ENCODE measurements around the gene GNG8.

Gene GNG8

DNA sequence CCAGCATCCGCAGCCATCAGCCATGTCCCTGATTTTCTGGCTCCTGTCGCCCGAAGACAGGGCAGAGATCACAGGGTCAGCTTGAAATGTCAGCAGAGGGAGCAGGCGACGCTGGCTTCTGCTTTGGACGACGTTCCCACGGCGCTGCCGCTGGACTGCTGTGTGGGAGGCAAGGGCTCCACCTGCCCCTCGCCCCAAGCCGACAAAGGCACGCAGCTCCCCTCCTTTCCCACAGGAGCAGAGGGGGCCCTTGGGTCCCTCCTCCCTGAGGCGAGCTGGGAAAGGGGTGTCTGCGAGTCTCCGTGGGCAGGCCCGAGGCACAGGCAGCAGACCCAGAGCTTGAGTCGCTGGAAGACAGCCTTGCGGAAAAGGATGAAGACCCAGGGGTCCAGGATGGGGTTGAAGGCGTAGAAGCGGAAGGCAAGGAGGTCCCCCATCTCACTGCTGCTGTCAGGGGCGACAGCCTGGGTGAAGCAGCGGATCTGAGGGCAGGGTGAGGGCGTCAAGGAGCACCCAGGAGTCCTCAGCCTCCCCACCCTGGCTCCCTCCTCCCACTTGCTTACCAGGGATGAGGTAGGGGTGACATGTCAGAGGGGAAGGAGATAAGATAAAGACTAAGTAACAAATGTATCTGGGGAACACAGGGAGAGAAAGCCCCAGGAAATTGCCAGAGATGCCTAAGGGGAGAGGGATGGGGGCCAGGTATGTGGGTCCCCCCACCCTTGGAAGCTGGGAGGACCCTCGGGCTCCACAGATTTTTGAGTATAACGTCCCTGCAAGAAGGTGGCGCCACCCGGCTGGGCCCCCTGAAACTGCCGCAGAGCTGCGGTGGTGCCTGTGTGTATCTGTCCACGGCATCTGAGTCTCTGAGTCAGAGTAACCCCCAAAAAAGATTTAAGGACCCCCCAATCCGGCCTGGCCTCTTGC lies 14.5 kb downstream of the GNG8 start:
- H3K4me1 Mint-ChIP-seq (ENCODE audit: low read depth in 2 of 2): peaks cover 4 to 7% of the 10 kb centered on the region in 2 donors
- H3K27ac Mint-ChIP-seq: no peak overlapping the region
- H3K27me3 Mint-ChIP-seq: peaks cover 23 to 46% of the 10 kb centered on the region in 2 donors
- H3K36me3 Mint-ChIP-seq (ENCODE audit: insufficient read depth): no peaks in the 10 kb centered on the region
- no peak overlapping the region for H3K4me3 Mint-ChIP-seq
- ATAC-seq (replicated peaks): no peak
- DNase-seq: no peak
- no peaks in the 10 kb centered on the region for H3K9me3 Mint-ChIP-seq

DNA sequence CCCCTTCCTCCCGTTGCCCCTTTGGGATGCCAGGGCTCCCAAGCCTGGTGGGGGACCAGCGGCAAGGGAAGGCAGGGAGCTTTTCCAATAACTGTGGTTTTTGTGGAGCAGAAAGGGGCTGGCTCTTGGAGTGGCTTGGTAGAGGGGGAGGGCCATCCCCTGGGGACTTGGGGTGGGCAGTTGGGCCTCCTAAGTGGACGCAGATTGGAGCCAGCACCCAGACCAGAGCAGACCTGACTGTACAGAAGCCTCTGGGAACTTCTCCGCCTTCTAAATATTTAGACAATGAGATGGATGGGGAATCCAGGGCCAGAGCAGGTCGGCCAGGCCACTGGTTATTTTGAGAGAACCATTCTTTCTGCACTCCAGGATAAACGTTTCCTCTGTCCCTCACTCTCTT lies 15.3 kb downstream of the GNG8 start:
- H3K27me3 Mint-ChIP-seq: peaks cover 23 to 41% of the 10 kb centered on the region in 2 donors
- DNase-seq (no peak), ATAC-seq (replicated peaks) (no peak)
- peaks cover 4 to 7% of the 10 kb centered on the region in 2 donors for H3K4me1 Mint-ChIP-seq (ENCODE audit: low read depth in 2 of 2)
- H3K9me3 Mint-ChIP-seq: no peaks in the 10 kb centered on the region
- no peak overlapping the region for H3K4me3 Mint-ChIP-seq
- no peaks in the 10 kb centered on the region for H3K36me3 Mint-ChIP-seq (ENCODE audit: insufficient read depth)
- no peak overlapping the region for H3K27ac Mint-ChIP-seq

DNA sequence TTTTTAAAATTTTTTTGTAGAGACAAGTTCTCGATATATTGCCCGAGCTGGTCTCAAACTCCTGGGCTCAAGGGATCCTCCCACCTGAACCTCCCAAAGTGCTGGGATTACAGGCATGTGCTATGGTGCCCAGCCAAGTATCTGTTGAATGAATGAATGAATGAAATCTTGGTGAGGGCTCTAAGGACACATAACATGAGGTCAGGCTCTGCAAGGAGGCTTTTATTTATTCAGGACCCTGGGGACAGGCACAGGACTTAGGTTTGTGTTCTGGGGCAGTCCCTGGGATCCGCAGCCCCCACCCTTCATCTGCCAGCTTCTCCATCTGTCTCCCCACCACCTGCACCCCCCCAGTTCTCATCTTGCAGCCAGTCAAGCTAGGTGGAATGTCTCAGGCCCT lies 15.7 kb downstream of the GNG8 start:
- Mint-ChIP-seq H3K4me1 (ENCODE audit: low read depth in 2 of 2) (peaks cover 4 to 7% of the 10 kb centered on the region in 2 donors), H3K27ac (no peak overlapping the region), H3K9me3 (no peaks in the 10 kb centered on the region), H3K4me3 (no peak overlapping the region), H3K36me3 (ENCODE audit: insufficient read depth) (no peaks in the 10 kb centered on the region), H3K27me3 (peaks cover 20 to 37% of the 10 kb centered on the region in 2 donors)
- no peak for ATAC-seq (replicated peaks)
- DNase-seq: no peak

DNA sequence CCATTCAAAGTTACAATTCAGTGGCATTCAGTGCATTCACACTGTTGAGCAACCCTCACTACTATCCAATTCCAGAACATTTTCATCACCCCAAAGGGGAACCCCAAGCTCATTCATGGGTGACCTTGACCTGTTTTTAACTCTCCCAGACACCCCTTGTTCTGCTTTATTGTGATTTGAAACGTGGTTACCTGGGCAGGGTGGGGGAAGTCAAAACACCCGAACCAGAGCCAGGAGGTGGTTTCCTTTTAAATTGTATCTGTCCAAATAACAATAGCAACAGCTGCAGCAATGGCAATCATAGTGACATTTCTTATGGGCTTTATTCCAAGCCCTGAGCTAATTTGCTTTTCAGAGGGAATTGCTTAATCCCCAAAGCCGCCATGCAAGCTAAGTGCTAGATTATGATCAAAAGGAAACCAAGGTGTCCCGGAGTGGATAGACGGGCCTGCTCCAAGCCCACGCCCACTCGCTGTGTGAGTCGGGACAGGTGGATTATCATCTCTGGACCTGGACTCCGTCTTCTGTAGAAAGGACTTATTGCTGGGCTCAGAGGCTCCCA lies 17.3 kb downstream of the GNG8 start:
- ATAC-seq (replicated peaks): peak; percentile 44
- H3K4me1 Mint-ChIP-seq (ENCODE audit: low read depth in 2 of 2): peaks cover 9 to 13% of the 10 kb centered on the region in 2 donors
- H3K27me3 Mint-ChIP-seq: peaks cover 8 to 26% of the 10 kb centered on the region in 2 donors
- no peaks in the 10 kb centered on the region for H3K9me3 Mint-ChIP-seq
- no peak for DNase-seq
- no peaks in the 10 kb centered on the region for H3K36me3 Mint-ChIP-seq (ENCODE audit: insufficient read depth)
- H3K4me3 Mint-ChIP-seq: no peak overlapping the region
- H3K27ac Mint-ChIP-seq: no peak overlapping the region

DNA sequence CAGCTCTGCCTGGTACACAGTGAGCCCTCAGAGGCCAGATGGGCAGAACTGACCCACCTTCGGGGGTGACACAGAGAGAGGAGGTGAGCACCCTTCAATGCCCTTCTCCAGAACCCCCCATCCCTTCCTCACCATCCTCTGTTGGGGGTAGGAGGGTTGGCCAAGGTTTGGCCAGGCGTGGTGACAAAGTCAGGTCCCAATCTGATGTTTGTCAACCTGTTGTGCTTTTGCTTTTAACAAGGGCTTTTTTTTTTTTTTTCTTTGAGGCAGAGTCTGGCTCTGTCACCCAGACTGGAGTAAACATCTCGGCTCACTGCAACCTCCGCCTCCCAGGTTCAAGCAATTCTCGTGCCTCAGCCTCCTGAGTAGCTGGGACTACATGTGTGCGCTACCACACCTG lies 18.4 kb downstream of the GNG8 start:
- Mint-ChIP-seq H3K9me3 (no peaks in the 10 kb centered on the region), H3K4me1 (ENCODE audit: low read depth in 2 of 2) (peaks cover 10 to 15% of the 10 kb centered on the region in 2 donors), H3K4me3 (no peak overlapping the region), H3K36me3 (ENCODE audit: insufficient read depth) (no peaks in the 10 kb centered on the region), H3K27ac (no peak overlapping the region), H3K27me3 (peaks cover 8 to 26% of the 10 kb centered on the region in 2 donors)
- ATAC-seq (replicated peaks) (no peak), DNase-seq (no peak)

DNA sequence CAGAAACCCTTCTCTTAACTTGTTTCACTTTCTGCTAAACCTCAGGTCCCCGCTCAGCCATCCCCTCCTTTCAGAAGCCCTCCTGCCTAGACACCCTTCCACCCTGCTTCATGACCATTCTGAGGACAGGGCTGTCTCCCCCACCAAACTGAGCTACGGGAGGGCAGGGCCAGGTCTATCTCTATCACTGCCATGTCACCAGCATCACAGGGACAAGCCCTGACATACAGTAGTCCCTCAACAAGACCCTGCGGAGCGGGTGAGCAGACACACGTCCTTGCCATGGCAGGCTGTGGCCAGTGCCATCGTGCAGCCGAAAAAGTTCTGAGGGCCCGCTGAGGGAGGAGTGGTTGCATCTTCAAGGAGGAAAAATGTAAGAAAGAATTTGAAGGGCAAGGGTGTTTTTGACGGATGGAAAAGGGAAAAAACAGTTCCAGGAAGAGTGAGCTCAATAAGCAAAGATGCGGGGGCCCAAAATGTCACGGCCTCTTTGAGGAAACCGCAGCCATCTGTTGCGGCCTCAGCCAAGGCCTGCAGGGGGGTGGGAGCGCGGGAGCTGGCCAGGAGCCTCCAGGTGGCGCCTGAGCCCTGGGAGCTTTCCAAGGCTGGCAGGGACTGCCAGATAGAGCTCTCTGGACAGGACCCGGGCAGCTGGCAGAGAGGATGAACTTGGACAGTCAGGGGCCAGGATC lies 19.2 kb downstream of the GNG8 start:
- ATAC-seq (replicated peaks): no peak
- peak overlapping the region in 1 of 2 donors; percentile 5 for H3K27ac Mint-ChIP-seq
- H3K9me3 Mint-ChIP-seq: no peaks in the 10 kb centered on the region
- no peaks in the 10 kb centered on the region for H3K36me3 Mint-ChIP-seq (ENCODE audit: insufficient read depth)
- peaks cover 18 to 23% of the 10 kb centered on the region in 2 donors for H3K4me1 Mint-ChIP-seq (ENCODE audit: low read depth in 2 of 2)
- no peak overlapping the region for H3K4me3 Mint-ChIP-seq
- peaks cover 7 to 19% of the 10 kb centered on the region in 2 donors for H3K27me3 Mint-ChIP-seq
- DNase-seq: no peak

DNA sequence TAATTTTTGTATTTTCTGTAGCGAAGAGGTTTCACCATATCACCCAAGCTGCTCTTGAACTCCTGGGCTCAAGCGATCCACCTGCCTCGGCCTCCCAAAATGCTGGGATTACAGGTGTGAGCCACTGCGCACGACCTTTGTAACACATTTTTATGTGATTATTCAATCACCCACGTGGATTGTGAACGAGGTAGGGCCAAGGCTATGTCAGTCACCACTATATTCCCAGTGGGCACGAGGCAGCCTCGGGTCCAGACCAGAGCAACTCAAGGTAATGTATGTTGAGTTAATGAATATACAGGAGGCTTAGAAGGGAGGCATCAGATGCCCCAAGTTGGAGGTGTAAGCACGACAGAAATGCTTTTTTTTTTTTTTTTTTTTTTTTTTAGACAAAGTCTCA lies 20.0 kb downstream of the GNG8 start:
- H3K4me1 Mint-ChIP-seq (ENCODE audit: low read depth in 2 of 2): peaks cover 26 to 31% of the 10 kb centered on the region in 2 donors
- peaks cover 0 to 11% of the 10 kb centered on the region in 2 donors for H3K27me3 Mint-ChIP-seq
- H3K36me3 Mint-ChIP-seq (ENCODE audit: insufficient read depth): no peaks in the 10 kb centered on the region

DNA sequence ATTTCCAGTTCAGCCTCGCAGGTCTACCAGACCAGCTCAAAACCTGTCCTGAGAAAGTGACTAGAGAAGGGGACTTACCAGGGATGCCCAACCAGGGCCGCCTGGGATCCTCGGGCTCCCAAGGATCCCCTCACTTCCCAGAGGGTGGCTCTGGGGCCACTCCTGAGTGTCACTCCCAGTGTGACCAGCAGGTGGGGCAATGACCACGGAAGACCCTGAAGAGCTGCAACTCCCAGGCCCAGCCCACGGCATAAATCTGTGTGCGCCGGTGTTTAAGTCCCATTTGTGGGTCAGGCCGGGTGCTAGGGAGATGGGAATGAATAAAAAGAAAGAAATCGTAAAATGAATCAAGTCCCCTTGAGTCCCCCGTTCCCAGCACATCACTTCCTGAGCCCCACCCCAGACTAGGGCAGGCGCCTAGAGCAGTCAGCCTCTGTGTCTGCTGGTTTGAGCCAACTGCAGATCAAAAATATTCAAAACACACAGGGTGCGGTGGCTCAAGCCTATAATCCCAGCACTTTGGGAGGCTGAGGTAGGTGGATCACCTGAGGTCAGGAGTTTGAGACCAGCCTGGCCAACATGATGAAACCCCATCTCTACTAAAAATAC lies 21.8 kb downstream of the GNG8 start:
- ATAC-seq (replicated peaks) (peak; percentile 72), DNase-seq (peak; percentile 75 to 80 (median 78))
- Mint-ChIP-seq H3K36me3 (ENCODE audit: insufficient read depth) (peaks cover 14% of the 10 kb centered on the region), H3K9me3 (no peaks in the 10 kb centered on the region), H3K4me1 (ENCODE audit: low read depth in 2 of 2) (peaks cover 33 to 34% of the 10 kb centered on the region in 2 donors), H3K27me3 (peaks cover 0 to 10% of the 10 kb centered on the region in 2 donors), H3K4me3 (peak overlapping the region in 1 of 2 donors; percentile 14), H3K27ac (peak overlapping the region in 1 of 2 donors; percentile 59)

More for the DNA sequence above, 20.0 kb downstream of the GNG8 start:
- DNase-seq: no peak
- H3K4me3 Mint-ChIP-seq: no peak overlapping the region
- H3K9me3 Mint-ChIP-seq: no peaks in the 10 kb centered on the region
- no peak for ATAC-seq (replicated peaks)
- H3K27ac Mint-ChIP-seq: no peak overlapping the region

DNA sequence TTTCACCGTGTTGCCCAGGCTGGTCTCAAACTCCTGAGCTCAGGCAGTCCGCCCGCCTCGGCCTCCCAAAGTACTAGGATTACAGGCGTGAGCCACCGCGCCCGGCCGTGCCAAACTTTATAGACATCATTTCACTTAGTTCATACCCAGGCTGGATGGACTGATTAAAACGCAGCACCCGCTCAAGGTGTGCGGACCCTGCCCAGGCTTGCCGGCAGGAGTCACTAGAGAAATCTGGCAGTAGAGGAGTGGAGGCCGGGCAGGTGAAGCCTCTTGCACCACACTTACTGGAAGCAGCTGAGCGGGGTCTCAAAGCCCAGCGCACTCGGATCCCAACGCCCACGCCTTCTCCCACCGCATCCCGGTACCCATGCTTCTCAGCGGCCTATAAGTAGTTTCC lies 22.5 kb downstream of the GNG8 start:
- peak overlapping the region in 1 of 2 donors; percentile 59 for H3K27ac Mint-ChIP-seq
- peaks cover 0 to 10% of the 10 kb centered on the region in 2 donors for H3K27me3 Mint-ChIP-seq
- DNase-seq: no peak
- H3K9me3 Mint-ChIP-seq: no peaks in the 10 kb centered on the region
- peaks cover 19% of the 10 kb centered on the region for H3K36me3 Mint-ChIP-seq (ENCODE audit: insufficient read depth)
- H3K4me3 Mint-ChIP-seq: no peak overlapping the region
- no peak for ATAC-seq (replicated peaks)
- H3K4me1 Mint-ChIP-seq (ENCODE audit: low read depth in 2 of 2): peaks cover 36 to 37% of the 10 kb centered on the region in 2 donors

DNA sequence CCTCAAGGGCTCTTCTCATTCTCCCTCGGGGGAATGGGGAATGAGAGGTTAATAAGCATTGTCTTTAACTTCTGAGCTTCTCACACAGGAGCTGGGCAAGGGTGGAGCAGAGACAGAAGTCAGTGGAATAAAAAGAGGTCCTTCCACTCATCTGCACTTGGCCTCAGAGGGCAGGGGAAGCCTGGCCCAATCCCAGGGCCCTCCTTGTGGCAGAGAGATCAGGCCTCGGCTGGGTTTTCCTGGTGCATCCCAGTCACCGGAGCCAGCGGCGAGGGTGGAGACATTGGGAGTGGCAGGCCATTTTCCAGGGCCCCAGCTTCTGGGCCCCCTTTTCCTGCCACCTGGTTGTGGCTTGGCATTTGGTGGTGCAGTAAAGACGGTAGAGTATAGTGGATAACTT lies 24.2 kb downstream of the GNG8 start:
- peak overlapping the region; percentile 85 to 89 for H3K27ac Mint-ChIP-seq
- H3K27me3 Mint-ChIP-seq: peaks cover 0 to 6% of the 10 kb centered on the region in 2 donors
- no peak for ATAC-seq (replicated peaks)
- DNase-seq: no peak
- no peaks in the 10 kb centered on the region for H3K9me3 Mint-ChIP-seq
- peaks cover 35 to 37% of the 10 kb centered on the region in 2 donors for H3K4me1 Mint-ChIP-seq (ENCODE audit: low read depth in 2 of 2)
- H3K36me3 Mint-ChIP-seq (ENCODE audit: insufficient read depth): peaks cover 31% of the 10 kb centered on the region
- peak overlapping the region; percentile 40 to 71 for H3K4me3 Mint-ChIP-seq

DNA sequence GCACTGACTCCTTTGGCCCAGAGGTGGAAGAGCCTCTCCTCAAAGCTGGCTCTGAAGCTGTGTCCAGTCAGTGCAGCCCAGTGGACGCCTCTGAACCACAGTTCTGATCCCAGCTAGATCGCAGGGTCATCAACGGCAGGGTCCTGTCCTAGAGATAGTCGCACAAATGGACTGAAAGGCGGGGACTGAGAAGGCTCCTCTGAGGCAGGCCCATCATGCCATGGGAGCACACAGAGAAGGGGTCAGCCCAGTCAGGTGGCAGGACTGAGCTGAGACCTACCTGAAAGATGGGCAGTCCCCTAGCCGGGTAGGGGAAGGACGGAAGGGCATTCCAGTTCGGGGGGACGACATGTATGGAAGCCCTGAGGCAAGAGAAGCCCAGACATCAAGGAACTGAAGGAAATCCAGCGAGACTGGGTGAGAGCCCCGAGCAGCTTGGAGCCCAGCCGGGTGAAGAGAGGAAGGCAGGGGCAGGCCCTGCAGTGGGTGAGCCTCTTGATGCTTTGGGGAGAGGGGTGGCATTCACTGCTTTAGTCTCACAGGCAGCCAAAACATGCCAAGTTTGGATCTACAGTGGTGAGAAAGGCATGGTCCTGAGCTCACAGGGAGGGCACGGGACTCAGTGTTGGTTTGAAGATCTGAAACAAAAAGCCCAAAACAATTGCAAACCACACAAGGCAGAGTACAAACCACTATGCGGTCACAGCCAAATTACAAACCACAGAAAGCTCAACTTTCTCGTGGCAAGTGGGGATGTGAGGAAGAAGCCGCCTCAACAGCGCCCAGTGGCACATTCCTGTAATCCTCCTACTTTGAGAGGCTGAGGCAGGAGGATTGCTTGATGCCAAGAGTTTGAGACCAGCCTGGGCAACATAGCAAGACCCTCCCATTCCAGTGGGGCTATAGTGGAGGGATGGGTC lies 24.9 kb downstream of the GNG8 start:
- peaks cover 32% of the 10 kb centered on the region for H3K36me3 Mint-ChIP-seq (ENCODE audit: insufficient read depth)
- peaks cover 36% of the 10 kb centered on the region in 2 donors for H3K4me1 Mint-ChIP-seq (ENCODE audit: low read depth in 2 of 2)
- ATAC-seq (replicated peaks) (peak; percentile 35), DNase-seq (no peak)
- peak overlapping the region; percentile 85 to 89 for H3K27ac Mint-ChIP-seq
- H3K4me3 Mint-ChIP-seq: peak overlapping the region; percentile 40 to 71
- H3K27me3 Mint-ChIP-seq: no peaks in the 10 kb centered on the region
- no peaks in the 10 kb centered on the region for H3K9me3 Mint-ChIP-seq

DNA sequence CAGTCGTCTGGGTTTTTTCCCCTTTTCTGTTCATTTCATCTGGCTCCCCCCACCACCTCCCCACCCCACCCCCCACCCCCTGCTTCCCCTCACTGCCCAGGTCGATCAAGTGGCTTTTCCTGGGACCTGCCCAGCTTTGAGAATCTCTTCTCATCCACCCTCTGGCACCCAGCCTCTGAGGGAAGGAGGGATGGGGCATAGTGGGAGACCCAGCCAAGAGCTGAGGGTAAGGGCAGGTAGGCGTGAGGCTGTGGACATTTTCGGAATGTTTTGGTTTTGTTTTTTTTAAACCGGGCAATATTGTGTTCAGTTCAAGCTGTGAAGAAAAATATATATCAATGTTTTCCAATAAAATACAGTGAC lies 25.6 kb downstream of the GNG8 start:
- peaks cover 37% of the 10 kb centered on the region for H3K36me3 Mint-ChIP-seq (ENCODE audit: insufficient read depth)
- peak overlapping the region in 1 of 2 donors; percentile 40 for H3K4me3 Mint-ChIP-seq
- H3K27me3 Mint-ChIP-seq: no peaks in the 10 kb centered on the region
- ATAC-seq (replicated peaks) (no peak), DNase-seq (no peak)
- H3K4me1 Mint-ChIP-seq (ENCODE audit: low read depth in 2 of 2): peaks cover 36 to 37% of the 10 kb centered on the region in 2 donors
- H3K9me3 Mint-ChIP-seq: no peaks in the 10 kb centered on the region
- H3K27ac Mint-ChIP-seq: peak overlapping the region in 1 of 2 donors; percentile 85

Measured in effector memory CD8-positive, alpha-beta T cell (primary cell).